Stimulated activated naive CD8-positive, alpha-beta T cell treated with anti-CD3 and anti-CD28 coated beads, Interleukin-15, Interleukin-2, amounts not matched to agents 100 ng/mL and 50 ng/mL, for 24 hours (primary cell): Measurements from ENCODE around the gene CORO6.
A peak's percentile ranks its signal among the peaks of the same experiment; 100 is the strongest.

ENCODE experiments used
- H3K27ac Mint-ChIP-seq: one replicate; pipeline ENCODE4 v1.8.0; 2021; ENCODE audit warnings: mild to moderate bottlenecking, mixed read lengths
- H3K27me3 Mint-ChIP-seq: one replicate; pipeline ENCODE4 v1.8.0; 2021; ENCODE audit warnings: mixed read lengths
- H3K36me3 Mint-ChIP-seq: one replicate; pipeline ENCODE4 v1.8.0; 2021; ENCODE audit warnings: low read depth, mixed read lengths
- H3K4me1 Mint-ChIP-seq: one replicate; pipeline ENCODE4 v1.8.0; 2021; ENCODE audit warnings: low read depth, mixed read lengths
- H3K4me3 Mint-ChIP-seq: one replicate; pipeline ENCODE4 v1.8.0; 2021; ENCODE audit warnings: mild to moderate bottlenecking, mixed read lengths
- H3K9me3 Mint-ChIP-seq: one replicate; pipeline ENCODE4 v1.8.0; 2021; ENCODE audit warnings: mixed read lengths

CORO6 gene

DNA sequence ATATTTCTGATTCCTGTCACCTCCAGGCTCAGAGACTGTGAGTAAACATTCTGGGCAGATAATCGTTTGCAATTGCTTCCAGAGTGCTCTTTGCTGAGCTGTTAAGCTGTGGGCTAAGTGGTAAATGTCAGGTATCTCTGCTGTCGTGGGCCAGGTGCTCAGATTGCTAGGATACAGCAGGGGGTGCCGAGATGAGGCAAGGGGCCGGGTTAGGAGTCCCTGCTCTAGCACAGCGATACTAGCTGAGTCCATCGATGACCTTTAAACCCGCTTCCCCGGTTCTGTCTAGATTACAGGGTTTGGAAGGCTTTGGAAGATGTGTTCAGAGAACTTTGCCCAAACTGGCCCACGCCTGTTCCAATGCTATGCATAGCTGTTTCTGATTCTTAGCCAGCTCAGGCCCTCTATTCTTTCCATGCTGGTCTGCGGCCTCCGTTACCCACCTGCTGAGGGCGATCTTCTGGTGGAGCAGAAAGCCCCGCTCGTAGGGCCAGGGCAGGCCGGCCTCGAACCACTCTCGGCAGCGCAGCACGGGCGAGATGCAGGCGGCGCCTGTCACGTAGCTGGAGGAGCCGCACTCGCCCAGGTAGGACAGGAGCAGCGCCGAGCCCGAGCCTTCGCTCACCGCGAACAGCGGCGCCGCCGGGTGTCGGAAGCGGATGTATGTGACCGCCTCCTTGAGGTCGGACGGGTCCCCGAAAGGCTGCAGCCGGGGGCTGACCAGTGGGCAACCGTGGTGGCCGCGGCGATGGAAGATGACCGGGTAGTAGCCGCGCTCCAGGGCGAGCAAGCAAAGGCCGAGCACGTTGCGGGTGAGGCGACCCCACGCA lies 56.9 kb downstream of the CORO6 start:
- no peaks in the 10 kb centered on the region for H3K9me3 Mint-ChIP-seq
- peak overlapping the region; percentile 90 for H3K4me3 Mint-ChIP-seq
- H3K4me1 Mint-ChIP-seq: peaks cover 46% of the 10 kb centered on the region
- H3K27ac Mint-ChIP-seq: peak overlapping the region; percentile 65
- H3K27me3 Mint-ChIP-seq: no peaks in the 10 kb centered on the region
- H3K36me3 Mint-ChIP-seq: peaks cover 15% of the 10 kb centered on the region
